Hepatocyte (in vitro differentiated cells): ENCODE measurements around the gene FSHR.

Source experiments
- CTCF ChIP-seq: fragments of 200-600 bp; sonication (generic); IDR thresholded peaks from 2 replicates; pipeline ENCODE4 v1.5.1; 2016; ENCODE audit warnings: antibody characterized with exemption, mild to moderate bottlenecking; ENCODE audit not compliant: poor library complexity
- EZH2 ChIP-seq: fragments of 200-600 bp; sonication (generic); IDR thresholded peaks from 2 replicates; pipeline ENCODE4 v1.6.1; 2016; ENCODE audit warnings: antibody characterized with exemption, mild to moderate bottlenecking, borderline replicate concordance

GRCh38 chr2:49165662-49166061 lies 11.3 kb upstream of the FSHR start:
- no peak for TF ChIP-seq EZH2
- TF ChIP-seq CTCF, result no peak
